CD14-positive monocyte (primary cell): ENCODE measurements around the gene TDRD5. TPM values are rescaled to one million over a fixed set of nuclear protein-coding genes. Genes with fewer than 3 reads are reported as not detected.

ENCODE experiments used
- DNase-seq, 3 donors: peaks; one replicate each; pipeline ENCODE4 v3.0.0-alpha.2; 2011 to 2022
- H2AFZ ChIP-seq: 2 replicates; pipeline ENCODE4 v1.6.0; 2012; ENCODE audit warnings: mild to moderate bottlenecking, low read depth, low read length, inconsistent platforms; ENCODE audit not compliant: insufficient read depth, poor library complexity, severe bottlenecking
- H3K27ac ChIP-seq, 2 donors: 1 replicate in 1 of 2; 2 replicates in 1 of 2; pipeline ENCODE4 v1.5.1; 2012 to 2013; ENCODE audit warnings: low read length in 2 of 2, control low read depth in 1 of 2, inconsistent platforms in 1 of 2, low read depth in 1 of 2, mild to moderate bottlenecking in 1 of 2
- H3K27me3 ChIP-seq, 2 donors: one replicate each; pipeline versions ENCODE4 v1.6.0 to v1.6.1; 2011 to 2013; ENCODE audit warnings: low read length in 2 of 2; ENCODE audit not compliant: control insufficient read depth in 2 of 2, insufficient read depth in 2 of 2
- H3K36me3 ChIP-seq, 2 donors: replicated peaks in 1 of 2; 1 replicate in 1 of 2; 2 replicates in 1 of 2; pipeline versions ENCODE4 v1.5.1 to v1.6.1; 2012 to 2013; ENCODE audit warnings: low read length in 2 of 2, control low read depth in 1 of 2, inconsistent platforms in 1 of 2, mild to moderate bottlenecking in 1 of 2; ENCODE audit not compliant: insufficient read depth in 2 of 2, control insufficient read depth in 1 of 2
- H3K4me1 ChIP-seq, 2 donors: 1 replicate in 1 of 2; 2 replicates in 1 of 2; pipeline versions ENCODE4 v1.5.1 to v1.6.1; 2012 to 2013; ENCODE audit warnings: low read length in 2 of 2, control low read depth in 1 of 2, inconsistent platforms in 1 of 2, mild to moderate bottlenecking in 1 of 2, moderate library complexity in 1 of 2; ENCODE audit not compliant: insufficient read depth in 2 of 2, control insufficient read depth in 1 of 2
- H3K4me2 ChIP-seq: replicated peaks from 2 replicates; pipeline ENCODE3; 2012; ENCODE audit warnings: low read length, moderate library complexity, mild to moderate bottlenecking; ENCODE audit not compliant: poor library complexity, severe bottlenecking; ENCODE audit errors: extremely low read depth
- H3K4me3 ChIP-seq, 3 experiments: fragments of 200-600 bp in 1 of 3; sonication (generic) in 1 of 3; replicated peaks in 1 of 3; 1 replicate in 2 of 3; 2 replicates in 1 of 3; pipeline ENCODE4 v1.5.1; 2011 to 2013; ENCODE audit warnings: low read length in 3 of 3, mild to moderate bottlenecking in 3 of 3, control low read depth in 2 of 3, low read depth in 2 of 3, inconsistent platforms in 1 of 3, moderate library complexity in 1 of 3
- H3K79me2 ChIP-seq: 2 replicates; pipeline ENCODE4 v1.6.0; 2012; ENCODE audit warnings: mild to moderate bottlenecking, control low read depth, inconsistent platforms, low read length, moderate library complexity; ENCODE audit not compliant: insufficient read depth
- H3K9ac ChIP-seq: 2 replicates; pipeline ENCODE4 v1.6.0; 2017; ENCODE audit warnings: low read length, mild to moderate bottlenecking; ENCODE audit not compliant: insufficient read depth, poor library complexity, severe bottlenecking
- H3K9me3 ChIP-seq, 2 donors: replicated peaks in 1 of 2; 1 replicate in 1 of 2; 2 replicates in 1 of 2; pipeline versions ENCODE4 v1.5.1 to v1.6.1; 2012 to 2013; ENCODE audit warnings: low read length in 2 of 2, control low read depth in 1 of 2; ENCODE audit not compliant: control insufficient read depth in 1 of 2, insufficient read depth in 1 of 2
- H4K20me1 ChIP-seq: 2 replicates; pipeline ENCODE4 v1.6.0; 2012; ENCODE audit warnings: mild to moderate bottlenecking, low read length, control low read depth, moderate library complexity; ENCODE audit not compliant: insufficient read depth
- H3K27ac Mint-ChIP-seq, 7 donors: one replicate each; pipeline ENCODE4 v1.8.0; 2020; ENCODE audit warnings: mild to moderate bottlenecking in 7 of 7, mixed read lengths in 7 of 7, moderate library complexity in 6 of 7, inconsistent platforms in 2 of 7
- H3K27me3 Mint-ChIP-seq, 3 donors: one replicate each; pipeline ENCODE4 v1.8.0; 2021 to 2022; ENCODE audit warnings: low read depth in 3 of 3, mild to moderate bottlenecking in 3 of 3, mixed read lengths in 3 of 3, moderate library complexity in 3 of 3, inconsistent platforms in 1 of 3
- H3K36me3 Mint-ChIP-seq, 2 donors: one replicate each; pipeline ENCODE4 v1.8.0; 2020; ENCODE audit warnings: mixed read lengths in 2 of 2, inconsistent platforms in 1 of 2, mild to moderate bottlenecking in 1 of 2
- H3K4me1 Mint-ChIP-seq: one replicate; pipeline ENCODE4 v1.8.0; 2020; ENCODE audit warnings: mild to moderate bottlenecking, mixed read lengths
- H3K4me3 Mint-ChIP-seq, 2 donors: one replicate each; pipeline ENCODE4 v1.8.0; 2020; ENCODE audit warnings: mild to moderate bottlenecking in 2 of 2, mixed read lengths in 2 of 2, moderate library complexity in 1 of 2
- H3K9me3 Mint-ChIP-seq, 7 donors: one replicate each; pipeline ENCODE4 v1.8.0; 2020 to 2022; ENCODE audit warnings: mixed read lengths in 7 of 7, mild to moderate bottlenecking in 6 of 7, moderate library complexity in 6 of 7, inconsistent platforms in 2 of 7
- CTCF ChIP-seq: fragments of 200-600 bp; IDR thresholded peaks from one replicate; pipeline ENCODE4 v1.8.0; 2022; ENCODE audit warnings: antibody characterized with exemption, mild to moderate bottlenecking
- WGBS: methylation state at CpG from one replicate; pipeline ENCODE4 v1.1.5; 2013; ENCODE audit warnings: missing lambda C conversion rate; ENCODE audit not compliant: insufficient coverage; 5-methylcytosine and 5-hydroxymethylcytosine counted together
- intact Hi-C, 2 donors: fragments of 100-400 bp; cut with micrococcal nuclease; formaldehyde crosslinking; loops; one replicate each; pipeline versions ENCODE4 v1.15.0 to v1.15.1; 2023
- polyA plus RNA-seq, 3 donors: library from polyadenylated mRNA; depleted of rRNA in 1 of 3; unstranded in 2 of 3; stranded (reverse) in 1 of 3; fragments of 300-500 nt in 2 of 3; fragments of >200 nt in 1 of 3; fragmentation: Illumina TruSeq in 2 of 3; gene quantifications; 1 replicate in 2 of 3; 2 replicates in 1 of 3; pipeline ENCODE4 v1.2.3, GENCODE V29; 2012 to 2021

The TDRD5 gene
- polyA plus RNA-seq, 3 donors: not detected

- Mint-ChIP-seq H3K27ac (no peak overlapping the region), H3K9me3 (peaks cover 0 to 2% (median 0%) of the 10 kb centered on the region in 7 donors), H3K4me3 (no peak overlapping the region), H3K36me3 (no peaks in the 10 kb centered on the region), H3K27me3 (peaks cover 2 to 3% (median 2%) of the 10 kb centered on the region in 3 donors), H3K4me1 (no peaks in the 10 kb centered on the region)
- no peak for DNase-seq
- Histone ChIP-seq H3K36me3 (no peaks in the 10 kb centered on the region), H4K20me1 (no peaks in the 10 kb centered on the region), H3K27me3 (no peaks in the 10 kb centered on the region), H3K9ac (no peak overlapping the region), H3K9me3 (no peaks in the 10 kb centered on the region), H3K27ac (no peak overlapping the region), H3K4me2 (no peak overlapping the region), H2AFZ (no peak overlapping the region), H3K79me2 (no peaks in the 10 kb centered on the region), H3K4me1 (no peaks in the 10 kb centered on the region), H3K4me3 (no peak overlapping the region)
- no CpG with 5 or more reads among the region's 2 CpGs for WGBS
- TF ChIP-seq CTCF: no peak
- intact Hi-C loops: no loop called here
Observed at GRCh38 chr1:179630719-179631118, 39.1 kb downstream of the TDRD5 start.

- H3K4me1 Mint-ChIP-seq: no peaks in the 10 kb centered on the region
- intact Hi-C loops: no loop called here
- H3K27ac ChIP-seq: no peak overlapping the region
- peaks cover 0 to 2% (median 0%) of the 10 kb centered on the region in 7 donors for H3K9me3 Mint-ChIP-seq
- H3K27ac Mint-ChIP-seq: no peak overlapping the region
- no peak overlapping the region for H3K4me3 Mint-ChIP-seq
- no peaks in the 10 kb centered on the region for H3K4me1 ChIP-seq
- H3K27me3 Mint-ChIP-seq: peaks cover 0 to 3% (median 2%) of the 10 kb centered on the region in 3 donors
- no peak overlapping the region for H3K9ac ChIP-seq
- no peaks in the 10 kb centered on the region for H3K36me3 ChIP-seq
- no peaks in the 10 kb centered on the region for H3K79me2 ChIP-seq
- H3K36me3 Mint-ChIP-seq: no peaks in the 10 kb centered on the region
- H3K27me3 ChIP-seq: no peaks in the 10 kb centered on the region
- DNase-seq: no peak
- no peaks in the 10 kb centered on the region for H3K9me3 ChIP-seq
- no peak overlapping the region for H2AFZ ChIP-seq
- no peak overlapping the region for H3K4me3 ChIP-seq
- no peak overlapping the region for H3K4me2 ChIP-seq
- no peak for TF ChIP-seq CTCF
- H4K20me1 ChIP-seq: no peaks in the 10 kb centered on the region
Observed at GRCh38 chr1:179632868-179633267, 41.2 kb downstream of the TDRD5 start.
